ENCODE measurements around the gene KCTD11.
A peak's percentile ranks its signal among the peaks of the same experiment; 100 is the strongest.

DNA sequence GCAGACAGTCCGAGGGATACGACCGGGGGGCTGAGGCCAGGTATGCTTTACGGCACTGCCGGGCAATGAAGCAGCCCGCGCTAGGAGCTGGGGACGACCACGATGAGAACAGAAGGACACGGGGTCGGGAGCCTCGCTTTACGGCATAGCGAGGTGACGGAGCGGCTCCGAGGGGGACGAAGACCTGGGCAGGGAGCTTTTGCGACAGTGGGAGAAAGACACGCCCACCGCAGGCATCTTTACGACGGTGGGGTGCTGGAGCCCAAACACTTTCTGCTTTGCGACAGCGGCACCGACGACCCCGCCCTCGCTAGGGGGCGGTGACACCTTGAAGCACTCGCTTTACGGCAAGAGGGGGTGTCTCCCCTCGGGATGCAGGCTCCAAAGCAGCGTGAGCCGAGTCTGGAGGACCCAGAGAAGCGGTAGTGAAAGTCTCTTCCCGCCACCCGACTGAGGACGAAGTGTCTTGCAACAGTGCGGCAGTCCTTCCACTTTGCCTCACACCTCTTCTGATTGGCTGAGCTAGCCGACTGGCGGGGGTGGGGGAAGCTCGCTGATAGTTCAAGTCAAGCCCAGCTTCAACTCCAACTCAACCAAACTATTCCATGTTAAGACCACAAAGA lies 22.5 kb upstream of the KCTD11 start:
- TF ChIP-seq EZH2 (IDR thresholded peaks at IDR 0.05; ENCODE audit: borderline replicate concordance, control insufficient read depth, low read depth, low read length) (no peak), POLR2A (IDR thresholded peaks at IDR 0.05; ENCODE audit: low read depth, low read length) (peak; percentile 77), CTCF (IDR thresholded peaks at IDR 0.05 in 2 of 3, conservative IDR thresholded peaks at IDR 0.05 in 1 of 3; ENCODE audit: control insufficient read depth in 2 of 3, extremely low read depth in 1 of 3, insufficient read depth in 1 of 3, low read depth in 3 of 3, low read length in 3 of 3) (no peak), POLR2AphosphoS5 (IDR thresholded peaks at IDR 0.05; ENCODE audit: low read length) (peak; percentile 79), TCF12 (IDR thresholded peaks at IDR 0.05; ENCODE audit: low read depth, low read length) (no peak), SP1 (IDR thresholded peaks at IDR 0.05; ENCODE audit: low read depth, low read length) (peak; percentile 65), JUND (IDR thresholded peaks at IDR 0.05; ENCODE audit: low read depth, low read length) (no peak), NR2C2 (IDR thresholded peaks at IDR 0.05; ENCODE audit: borderline replicate concordance, control insufficient read depth, insufficient read length, low read depth) (no peak), ZNF274 (IDR thresholded peaks at IDR 0.05; ENCODE audit: insufficient read depth, insufficient read length) (no peak)
- TF ChIP-seq, protein P1, sequence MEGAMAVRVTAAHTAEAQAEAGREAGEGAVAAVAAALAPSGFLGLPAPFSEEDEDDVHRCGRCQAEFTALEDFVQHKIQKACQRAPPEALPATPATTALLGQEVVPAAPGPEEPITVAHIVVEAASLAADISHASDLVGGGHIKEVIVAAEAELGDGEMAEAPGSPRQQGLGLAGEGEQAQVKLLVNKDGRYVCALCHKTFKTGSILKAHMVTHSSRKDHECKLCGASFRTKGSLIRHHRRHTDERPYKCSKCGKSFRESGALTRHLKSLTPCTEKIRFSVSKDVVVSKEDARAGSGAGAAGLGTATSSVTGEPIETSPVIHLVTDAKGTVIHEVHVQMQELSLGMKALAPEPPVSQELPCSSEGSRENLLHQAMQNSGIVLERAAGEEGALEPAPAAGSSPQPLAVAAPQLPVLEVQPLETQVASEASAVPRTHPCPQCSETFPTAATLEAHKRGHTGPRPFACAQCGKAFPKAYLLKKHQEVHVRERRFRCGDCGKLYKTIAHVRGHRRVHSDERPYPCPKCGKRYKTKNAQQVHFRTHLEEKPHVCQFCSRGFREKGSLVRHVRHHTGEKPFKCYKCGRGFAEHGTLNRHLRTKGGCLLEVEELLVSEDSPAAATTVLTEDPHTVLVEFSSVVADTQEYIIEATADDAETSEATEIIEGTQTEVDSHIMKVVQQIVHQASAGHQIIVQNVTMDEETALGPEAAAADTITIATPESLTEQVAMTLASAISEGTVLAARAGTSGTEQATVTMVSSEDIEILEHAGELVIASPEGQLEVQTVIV (IDR thresholded peaks at IDR 0.05; ENCODE audit: borderline replicate concordance, partially characterized antibody), result peak; percentile 100
- TF ChIP-seq, protein P2, sequence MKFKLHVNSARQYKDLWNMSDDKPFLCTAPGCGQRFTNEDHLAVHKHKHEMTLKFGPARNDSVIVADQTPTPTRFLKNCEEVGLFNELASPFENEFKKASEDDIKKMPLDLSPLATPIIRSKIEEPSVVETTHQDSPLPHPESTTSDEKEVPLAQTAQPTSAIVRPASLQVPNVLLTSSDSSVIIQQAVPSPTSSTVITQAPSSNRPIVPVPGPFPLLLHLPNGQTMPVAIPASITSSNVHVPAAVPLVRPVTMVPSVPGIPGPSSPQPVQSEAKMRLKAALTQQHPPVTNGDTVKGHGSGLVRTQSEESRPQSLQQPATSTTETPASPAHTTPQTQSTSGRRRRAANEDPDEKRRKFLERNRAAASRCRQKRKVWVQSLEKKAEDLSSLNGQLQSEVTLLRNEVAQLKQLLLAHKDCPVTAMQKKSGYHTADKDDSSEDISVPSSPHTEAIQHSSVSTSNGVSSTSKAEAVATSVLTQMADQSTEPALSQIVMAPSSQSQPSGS (IDR thresholded peaks at IDR 0.05; ENCODE audit: low read length), result no peak
- TF ChIP-seq, protein P3, sequence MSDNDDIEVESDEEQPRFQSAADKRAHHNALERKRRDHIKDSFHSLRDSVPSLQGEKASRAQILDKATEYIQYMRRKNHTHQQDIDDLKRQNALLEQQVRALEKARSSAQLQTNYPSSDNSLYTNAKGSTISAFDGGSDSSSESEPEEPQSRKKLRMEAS (IDR thresholded peaks at IDR 0.05; ENCODE audit: low read depth, low read length), result 0 out of 2 replicates have a peak, but pooled peaks have one; percentile 14

Data from GM12878 (cell line).